ENCODE measurements around the gene RRBP1.

- no peak for TF ChIP-seq CTCF (IDR thresholded peaks at IDR 0.05; ENCODE audit: extremely low read depth in 1 of 2, insufficient read depth in 1 of 2, low read depth in 1 of 2, low read length in 2 of 2)
- no peak for TF ChIP-seq POLR2A (IDR thresholded peaks at IDR 0.05; ENCODE audit: low read depth, low read length)
These were observed 38.4 kb downstream of the RRBP1 start for GRCh38 chr20:17643531-17644188.
